Measurements from ENCODE around the gene FGGY.

- TF ChIP-seq CTCF (conservative IDR thresholded peaks at IDR 0.05 in 1 of 2, IDR thresholded peaks at IDR 0.05 in 1 of 2; ENCODE audit: extremely low read depth in 1 of 2, insufficient read depth in 1 of 2, low read depth in 1 of 2, low read length in 2 of 2) (no peak), EZH2 (IDR thresholded peaks at IDR 0.05; ENCODE audit: borderline replicate concordance, low read length) (no peak)
Observed at GRCh38 chr1:59755069-59755685, 458.3 kb downstream of the FGGY start.
